Stimulated activated CD8-positive, alpha-beta memory T cell treated with anti-CD3 and anti-CD28 coated beads, Interleukin-12 subunit alpha, Interleukin-12 subunit beta, amount 100 ng/mL, for 24 hours (primary cell): ENCODE measurements around the gene PIGP.
"Not testable (repeated sequence)": the region's sequence is repeated elsewhere in the genome, so short reads cannot be mapped to it uniquely, and the experiment has no call there.

ENCODE experiments used
- DNase-seq: peaks from one replicate; pipeline ENCODE4 v3.0.0-alpha.2; 2020; ENCODE audit errors: extremely low read depth

The PIGP gene

GRCh38 chr21:37076087-37076850 lies 3.4 kb upstream of the PIGP start:
- DNase-seq = no peak

- DNase-seq = no peak
Observed at GRCh38 chr21:37075214-37075770, 2.4 kb upstream of the PIGP start.

- DNase-seq = no peak
Observed at GRCh38 chr21:37074546-37074945, 1.7 kb upstream of the PIGP start.

GRCh38 chr21:37074197-37074510 lies 1.3 kb upstream of the PIGP start:
- DNase-seq = no peak

- no peak for DNase-seq
Observed at GRCh38 chr21:37073417-37074196, 736 bp upstream of the PIGP start.

GRCh38 chr21:37072274-37072987 lies 440 bp downstream of the PIGP start:
- no peak for DNase-seq

GRCh38 chr21:37071561-37072273 lies 1.2 kb downstream of the PIGP start:
- DNase-seq = no peak

- DNase-seq = no peak
Observed at GRCh38 chr21:37065561-37066177, 7.2 kb downstream of the PIGP start.

- no peak for DNase-seq
Observed at GRCh38 chr21:37064841-37065240, 8.0 kb downstream of the PIGP start.

- no peak for DNase-seq
Observed at GRCh38 chr21:37063433-37063832, 9.4 kb downstream of the PIGP start.

- DNase-seq = no peak
Observed at GRCh38 chr21:37062593-37062935, 10.3 kb downstream of the PIGP start.

- DNase-seq = no peak
Observed at GRCh38 chr21:37061926-37062592, 10.8 kb downstream of the PIGP start.

GRCh38 chr21:37060296-37060695 lies 12.6 kb downstream of the PIGP start:
- DNase-seq = no peak

- no peak for DNase-seq
Observed at GRCh38 chr21:37059181-37059580, 13.7 kb downstream of the PIGP start.

- DNase-seq = no peak
Observed at GRCh38 chr21:37058261-37058660, 14.6 kb downstream of the PIGP start.

GRCh38 chr21:37057614-37058013 lies 15.3 kb downstream of the PIGP start:
- no peak for DNase-seq

- no peak for DNase-seq
Observed at GRCh38 chr21:37055271-37055855, 17.5 kb downstream of the PIGP start.

GRCh38 chr21:37049741-37050140 lies 23.1 kb downstream of the PIGP start:
- DNase-seq = not testable (repeated sequence)

GRCh38 chr21:37047079-37047478 lies 25.8 kb downstream of the PIGP start:
- DNase-seq = no peak

GRCh38 chr21:37045556-37045955 lies 27.3 kb downstream of the PIGP start:
- DNase-seq = no peak

- no peak for DNase-seq
Observed at GRCh38 chr21:37045149-37045548, 27.7 kb downstream of the PIGP start.
